ENCODE results near the gene SEMA4G.

The SEMA4G gene

DNA sequence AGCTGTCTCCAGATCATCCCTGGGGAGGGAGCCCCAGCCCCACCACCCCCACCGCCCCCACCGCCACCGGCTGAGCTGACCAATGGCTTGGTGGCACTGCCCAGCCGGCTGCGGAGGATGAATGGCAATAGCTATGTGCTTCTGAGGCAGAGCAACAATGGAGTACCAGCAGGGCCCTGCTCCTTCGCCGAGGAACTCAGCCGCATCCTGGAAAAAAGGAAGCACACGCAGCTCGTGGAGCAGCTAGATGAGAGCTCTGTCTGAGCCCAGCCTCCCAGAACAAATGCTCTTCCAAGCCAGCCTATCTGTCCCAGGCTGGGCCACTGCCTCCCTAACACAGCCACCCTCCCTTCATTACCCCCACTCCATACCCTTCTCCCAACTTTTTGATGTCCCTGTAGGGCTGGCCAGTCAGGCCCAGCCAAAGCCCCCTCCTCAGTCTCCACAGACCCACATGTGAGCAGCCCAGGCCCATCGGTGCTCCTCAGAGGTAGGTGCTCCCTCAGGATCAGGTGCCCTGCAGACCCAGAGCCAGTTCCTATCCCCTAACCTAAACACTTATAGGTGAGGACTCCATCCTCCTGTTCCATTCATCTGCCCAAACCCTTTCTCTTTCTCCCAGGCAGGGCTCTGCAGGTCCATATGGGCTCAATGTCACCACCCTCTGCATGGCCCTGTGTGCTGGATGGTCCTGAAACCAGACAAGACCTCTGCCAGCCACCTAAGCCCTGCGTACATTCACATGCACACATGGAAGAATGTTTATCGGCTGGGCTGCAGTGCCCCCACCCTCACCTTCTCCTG lies 14.8 kb downstream of the SEMA4G start:
- no peak for DNase-seq (ENCODE audit: extremely low read depth, low read depth)
- TF ChIP-seq, protein P1, sequence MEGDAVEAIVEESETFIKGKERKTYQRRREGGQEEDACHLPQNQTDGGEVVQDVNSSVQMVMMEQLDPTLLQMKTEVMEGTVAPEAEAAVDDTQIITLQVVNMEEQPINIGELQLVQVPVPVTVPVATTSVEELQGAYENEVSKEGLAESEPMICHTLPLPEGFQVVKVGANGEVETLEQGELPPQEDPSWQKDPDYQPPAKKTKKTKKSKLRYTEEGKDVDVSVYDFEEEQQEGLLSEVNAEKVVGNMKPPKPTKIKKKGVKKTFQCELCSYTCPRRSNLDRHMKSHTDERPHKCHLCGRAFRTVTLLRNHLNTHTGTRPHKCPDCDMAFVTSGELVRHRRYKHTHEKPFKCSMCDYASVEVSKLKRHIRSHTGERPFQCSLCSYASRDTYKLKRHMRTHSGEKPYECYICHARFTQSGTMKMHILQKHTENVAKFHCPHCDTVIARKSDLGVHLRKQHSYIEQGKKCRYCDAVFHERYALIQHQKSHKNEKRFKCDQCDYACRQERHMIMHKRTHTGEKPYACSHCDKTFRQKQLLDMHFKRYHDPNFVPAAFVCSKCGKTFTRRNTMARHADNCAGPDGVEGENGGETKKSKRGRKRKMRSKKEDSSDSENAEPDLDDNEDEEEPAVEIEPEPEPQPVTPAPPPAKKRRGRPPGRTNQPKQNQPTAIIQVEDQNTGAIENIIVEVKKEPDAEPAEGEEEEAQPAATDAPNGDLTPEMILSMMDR (IDR thresholded peaks at IDR 0.05; ENCODE audit: low read depth, low read length) = no peak

DNA sequence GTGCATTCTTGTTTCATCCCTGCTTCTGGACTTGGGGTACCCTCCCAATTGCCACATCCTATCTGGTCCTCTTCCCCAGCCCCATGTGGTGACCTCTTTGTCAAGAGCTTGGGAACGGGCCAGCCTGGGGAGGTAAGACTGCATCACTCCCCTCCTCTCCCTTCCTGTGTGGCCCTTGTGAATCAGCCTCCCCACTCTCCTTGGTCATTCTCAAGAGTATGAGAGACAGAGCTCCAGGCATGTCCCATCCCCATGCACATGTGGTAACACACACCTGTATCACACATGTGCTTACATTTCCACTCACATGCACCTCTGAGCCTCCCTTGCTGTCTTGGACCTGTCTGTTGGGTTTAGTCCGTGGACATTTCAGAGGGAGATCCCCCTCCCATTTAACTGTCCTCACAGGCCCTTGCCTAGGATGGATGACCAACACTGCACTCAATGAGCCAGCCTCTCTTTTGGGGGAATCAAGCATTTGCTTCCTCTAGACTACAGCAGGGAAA lies 15.4 kb downstream of the SEMA4G start:
- DNase-seq (ENCODE audit: extremely low read depth, low read depth) = no peak
- TF ChIP-seq, protein P1 (IDR thresholded peaks at IDR 0.05; ENCODE audit: low read depth, low read length) = no peak

DNA sequence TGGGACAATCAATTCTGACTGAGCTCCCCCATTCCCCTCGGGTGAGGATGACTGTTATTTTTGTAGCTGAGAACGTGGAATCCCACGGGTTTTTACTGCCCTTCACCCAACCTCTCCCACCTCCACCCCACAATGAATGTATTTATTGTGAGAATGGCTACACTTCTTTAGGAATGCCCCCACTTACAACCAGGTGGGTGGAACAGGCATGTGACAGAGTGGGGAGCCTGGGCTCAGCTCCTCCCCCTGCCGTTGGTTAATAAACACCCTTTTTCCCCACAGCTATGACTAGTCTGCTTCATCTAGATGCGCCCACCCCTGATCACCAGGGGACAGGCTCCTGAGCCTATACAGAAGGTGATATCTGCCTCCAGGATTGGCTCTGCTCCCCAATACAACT lies 16.0 kb downstream of the SEMA4G start:
- no peak for DNase-seq (ENCODE audit: extremely low read depth, low read depth)
- TF ChIP-seq, protein P1 (IDR thresholded peaks at IDR 0.05; ENCODE audit: low read depth, low read length) = no peak

DNA sequence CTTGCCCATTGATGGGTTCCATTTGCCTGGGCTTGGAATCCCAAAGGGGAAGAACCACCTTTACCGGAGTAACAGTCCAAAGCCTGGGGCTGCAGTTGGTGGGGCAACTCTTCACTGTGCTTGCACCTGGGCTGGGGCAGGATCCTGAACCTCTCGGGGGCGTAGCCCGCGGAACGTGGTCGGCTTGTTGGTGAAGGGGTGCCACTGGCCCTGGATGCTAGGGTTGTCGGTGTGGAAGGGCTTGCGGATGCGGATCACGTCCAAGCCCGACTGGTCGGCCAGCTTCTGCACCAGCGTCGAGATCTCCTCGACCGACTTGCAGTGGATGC lies 17.3 kb downstream of the SEMA4G start:
- DNase-seq (ENCODE audit: extremely low read depth, low read depth) = no peak
- TF ChIP-seq, protein P1 (IDR thresholded peaks at IDR 0.05; ENCODE audit: low read depth, low read length) = no peak

DNA sequence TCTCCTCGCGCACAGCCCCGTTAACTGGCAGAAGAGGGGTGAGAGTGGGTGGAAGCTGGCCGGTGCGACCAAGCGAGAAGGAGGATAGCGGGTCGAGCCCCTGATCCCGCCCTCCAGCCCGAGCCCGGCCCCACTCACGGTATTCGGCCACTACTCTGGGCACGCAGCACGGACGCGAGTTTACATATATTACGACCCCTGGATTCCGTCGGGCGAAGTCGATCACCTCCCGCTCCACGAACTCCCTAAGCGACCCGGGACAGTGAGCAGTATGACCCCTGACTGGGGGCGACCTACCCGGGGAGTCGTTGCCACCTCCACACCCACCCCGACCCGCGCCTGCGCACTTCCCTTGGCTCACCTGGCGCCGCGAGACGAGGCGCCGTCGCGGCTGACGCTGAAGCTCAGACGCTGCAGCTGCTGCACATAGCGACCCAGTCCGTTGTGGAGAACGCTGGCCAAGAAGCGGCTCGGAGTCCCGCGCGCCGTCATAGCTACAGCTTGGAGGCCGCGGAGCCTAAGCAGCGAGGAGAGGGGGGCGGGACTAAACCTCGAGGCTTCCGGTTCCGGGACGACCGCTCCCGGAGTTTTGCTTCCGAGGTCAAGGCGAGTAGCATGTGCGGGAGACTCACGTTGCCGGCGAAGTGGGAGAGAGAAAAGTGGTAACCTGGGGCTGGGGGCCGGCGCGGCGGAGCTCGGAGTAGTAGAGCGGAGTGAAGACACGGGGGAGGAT lies 17.8 kb downstream of the SEMA4G start, which contains the start of the genes MRPL43 and TWNK:
Gene MRPL43 (minus strand): TSS at position 546 of the 733 bp plus-strand sequence. CDS start 54 bp downstream, at position 492.
Gene TWNK (plus strand): TSS at position 592 of the 733 bp plus-strand sequence. CDS start 668 bp downstream, outside the sequence.
- TF ChIP-seq, protein P1 (IDR thresholded peaks at IDR 0.05; ENCODE audit: low read depth, low read length) = no peak
- DNase-seq (ENCODE audit: extremely low read depth, low read depth) = no peak

DNA sequence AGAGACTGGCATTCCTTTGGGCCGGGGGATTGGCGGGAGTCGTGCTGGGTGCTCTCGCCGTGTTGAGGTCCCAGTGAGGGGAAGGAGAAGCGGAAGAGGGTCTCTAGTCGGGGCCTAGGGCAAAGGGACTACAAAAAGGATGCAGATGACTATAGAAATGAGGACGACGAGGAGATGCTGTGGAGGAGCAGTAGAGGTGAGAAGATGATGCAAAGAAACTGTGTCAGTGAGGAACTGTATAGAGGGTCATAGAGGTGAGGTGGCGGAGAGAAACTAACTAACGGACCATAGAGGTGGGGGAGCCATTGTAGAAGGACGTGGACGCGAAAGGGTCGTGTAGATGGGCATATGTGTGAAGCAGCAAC lies 18.4 kb downstream of the SEMA4G start:
- no peak for DNase-seq (ENCODE audit: extremely low read depth, low read depth)
- TF ChIP-seq, protein P1 (IDR thresholded peaks at IDR 0.05; ENCODE audit: low read depth, low read length) = no peak

DNA sequence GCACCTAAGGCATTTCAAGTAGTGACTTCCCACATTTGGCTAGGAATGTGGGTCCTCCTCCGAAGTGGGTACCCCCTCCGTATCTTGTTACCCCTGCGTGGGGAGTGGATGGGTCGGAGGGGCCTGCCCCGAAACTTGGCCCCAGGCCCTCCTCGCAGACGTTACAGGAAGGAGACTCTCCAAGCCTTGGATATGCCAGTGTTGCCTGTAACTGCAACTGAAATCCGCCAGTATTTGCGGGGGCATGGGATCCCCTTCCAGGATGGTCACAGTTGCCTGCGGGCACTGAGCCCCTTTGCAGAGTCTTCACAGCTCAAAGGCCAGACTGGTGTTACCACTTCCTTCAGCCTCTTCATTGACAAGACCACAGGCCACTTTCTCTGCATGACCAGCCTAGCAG lies 18.9 kb downstream of the SEMA4G start:
- no peak for DNase-seq (ENCODE audit: extremely low read depth, low read depth)
- TF ChIP-seq, protein P1 (IDR thresholded peaks at IDR 0.05; ENCODE audit: low read depth, low read length) = no peak

All from AG09319 (cell line).